COR-L47 (cell line): ENCODE data around the gene CCDC137.
A peak's percentile ranks its signal among the peaks of the same experiment; 100 is the strongest.

Experiments
- DNase-seq: peaks from one replicate; lab custom pipeline; 2025; lab: John Stamatoyannopoulos, UW

The CCDC137 gene

GRCh38 chr17:81683208-81683583, 16.7 kb downstream of the CCDC137 start:
- DNase-seq = no peak

GRCh38 chr17:81683584-81684441, 17.3 kb downstream of the CCDC137 start, which contains the start of the genes ARL16 and HGS:
ARL16 (minus strand) TSS chr17:81683797; CDS start chr17:81683753, 44 bp downstream.
HGS (plus strand) TSS chr17:81684011; CDS start chr17:81684067, 56 bp downstream.
- DNase-seq = peak; percentile 99

DNA sequence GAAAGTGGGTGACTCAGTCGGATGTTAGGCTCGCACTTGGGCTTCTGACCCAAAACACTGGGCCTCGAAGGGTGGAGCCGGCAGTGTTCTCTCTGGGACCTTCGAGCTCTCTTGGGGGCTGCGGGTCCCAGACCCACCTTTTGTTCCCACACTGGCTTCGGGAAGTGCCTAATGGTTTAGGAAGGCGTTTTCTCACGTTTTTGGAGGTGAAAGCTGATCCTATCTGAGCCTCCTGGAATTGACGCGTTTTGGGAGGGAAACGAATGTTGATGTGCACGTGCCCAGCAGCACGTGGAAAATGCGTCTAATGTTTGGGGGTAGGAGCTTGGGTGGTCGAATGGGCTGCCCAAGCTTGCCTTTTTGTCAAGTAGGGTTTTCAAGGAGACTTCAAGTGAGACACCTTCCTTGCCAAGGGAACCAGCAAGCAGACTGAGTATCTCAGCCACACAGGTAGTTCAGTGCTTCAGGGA, 17.9 kb downstream of the CCDC137 start:
- DNase-seq = no peak

- no peak for DNase-seq
Measured at GRCh38 chr17:81685108-81685507, 18.6 kb downstream of the CCDC137 start.

- DNase-seq = no peak
Measured at GRCh38 chr17:81686614-81687013, 20.1 kb downstream of the CCDC137 start.

GRCh38 chr17:81687770-81688541, 21.4 kb downstream of the CCDC137 start:
- DNase-seq = no peak

GRCh38 chr17:81688616-81689015, 22.1 kb downstream of the CCDC137 start:
- DNase-seq = no peak

DNA sequence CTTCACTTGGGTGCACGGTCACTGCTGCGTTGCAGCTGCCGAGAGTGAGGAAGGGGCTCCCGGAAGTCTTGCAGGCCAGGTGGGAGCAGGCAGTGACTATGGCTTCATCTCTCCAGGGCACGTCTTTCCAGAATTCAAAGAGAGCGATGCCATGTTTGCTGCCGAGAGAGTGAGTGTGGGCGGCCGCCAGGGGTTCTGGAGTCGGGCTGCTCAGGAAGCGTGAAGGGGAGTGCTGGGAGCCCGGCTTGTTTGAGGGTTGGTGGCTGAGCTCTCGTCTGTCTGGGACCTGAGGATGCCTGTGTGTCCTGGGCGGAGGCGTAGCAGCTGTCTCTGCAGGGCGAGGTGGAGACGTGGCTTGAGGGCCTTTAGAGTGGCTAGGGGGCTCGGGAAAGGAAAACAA, 23.5 kb downstream of the CCDC137 start:
- no peak for DNase-seq

GRCh38 chr17:81690549-81690948, 24.0 kb downstream of the CCDC137 start:
- no peak for DNase-seq

DNA sequence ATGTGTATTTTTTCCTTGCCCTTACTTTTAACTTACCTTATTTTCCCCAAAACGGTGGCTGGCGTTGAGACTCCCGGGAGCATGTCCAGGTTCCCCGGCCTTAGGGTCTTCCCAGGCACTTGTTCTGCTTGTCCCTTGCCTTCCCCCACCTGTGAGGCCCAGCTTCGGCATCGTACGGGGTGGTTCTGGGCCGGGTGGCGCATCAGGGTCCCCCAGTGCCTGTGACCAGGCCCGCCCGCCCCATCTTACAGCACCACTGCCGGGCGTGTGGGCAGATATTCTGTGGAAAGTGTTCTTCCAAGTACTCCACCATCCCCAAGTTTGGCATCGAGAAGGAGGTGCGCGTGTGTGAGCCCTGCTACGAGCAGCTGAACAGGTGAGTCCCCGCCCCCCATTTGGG, 24.7 kb downstream of the CCDC137 start:
- no peak for DNase-seq

GRCh38 chr17:81691608-81692007, 25.1 kb downstream of the CCDC137 start:
- no peak for DNase-seq

- no peak for DNase-seq
Measured at GRCh38 chr17:81693509-81694210, 27.1 kb downstream of the CCDC137 start.

- DNase-seq = no peak
Measured at GRCh38 chr17:81694810-81695209, 28.3 kb downstream of the CCDC137 start.

DNA sequence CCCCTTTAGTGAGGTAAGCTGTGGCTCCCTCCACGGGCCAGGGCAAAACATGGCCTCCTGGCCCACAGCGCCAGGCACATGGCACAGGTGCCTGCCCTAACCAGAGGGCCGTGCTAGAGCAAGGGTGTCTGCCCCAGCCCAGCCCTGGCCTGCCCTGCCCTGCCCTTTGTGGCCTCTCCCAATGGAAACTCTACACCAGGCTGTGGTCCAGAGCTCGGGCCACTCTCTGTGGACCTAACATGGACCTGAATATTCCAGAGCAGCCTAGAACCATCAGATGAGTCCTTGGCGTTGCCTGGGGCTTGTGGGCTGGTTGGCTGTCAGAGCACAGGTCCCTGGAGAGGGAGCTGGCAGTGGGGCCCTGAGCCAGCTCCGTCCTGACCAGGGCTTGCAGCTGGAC, 28.7 kb downstream of the CCDC137 start:
- no peak for DNase-seq

DNA sequence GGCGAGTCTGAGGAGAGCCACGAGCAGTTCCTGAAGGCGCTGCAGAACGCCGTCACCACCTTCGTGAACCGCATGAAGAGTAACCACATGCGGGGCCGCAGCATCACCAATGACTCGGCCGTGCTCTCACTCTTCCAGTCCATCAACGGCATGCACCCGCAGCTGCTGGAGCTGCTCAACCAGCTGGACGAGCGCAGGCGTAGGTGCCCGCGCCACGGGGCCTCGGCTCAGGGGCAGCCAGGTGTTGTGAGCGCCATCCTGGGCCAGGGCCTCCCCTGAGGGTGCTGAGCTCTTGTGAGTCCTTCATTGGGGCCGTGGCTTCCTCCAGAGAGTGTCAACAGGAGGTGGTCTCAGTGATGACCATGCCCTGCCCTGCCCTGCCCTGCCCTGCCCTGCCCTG, 29.3 kb downstream of the CCDC137 start:
- no peak for DNase-seq

- no peak for DNase-seq
Measured at GRCh38 chr17:81696218-81696941, 29.8 kb downstream of the CCDC137 start.

DNA sequence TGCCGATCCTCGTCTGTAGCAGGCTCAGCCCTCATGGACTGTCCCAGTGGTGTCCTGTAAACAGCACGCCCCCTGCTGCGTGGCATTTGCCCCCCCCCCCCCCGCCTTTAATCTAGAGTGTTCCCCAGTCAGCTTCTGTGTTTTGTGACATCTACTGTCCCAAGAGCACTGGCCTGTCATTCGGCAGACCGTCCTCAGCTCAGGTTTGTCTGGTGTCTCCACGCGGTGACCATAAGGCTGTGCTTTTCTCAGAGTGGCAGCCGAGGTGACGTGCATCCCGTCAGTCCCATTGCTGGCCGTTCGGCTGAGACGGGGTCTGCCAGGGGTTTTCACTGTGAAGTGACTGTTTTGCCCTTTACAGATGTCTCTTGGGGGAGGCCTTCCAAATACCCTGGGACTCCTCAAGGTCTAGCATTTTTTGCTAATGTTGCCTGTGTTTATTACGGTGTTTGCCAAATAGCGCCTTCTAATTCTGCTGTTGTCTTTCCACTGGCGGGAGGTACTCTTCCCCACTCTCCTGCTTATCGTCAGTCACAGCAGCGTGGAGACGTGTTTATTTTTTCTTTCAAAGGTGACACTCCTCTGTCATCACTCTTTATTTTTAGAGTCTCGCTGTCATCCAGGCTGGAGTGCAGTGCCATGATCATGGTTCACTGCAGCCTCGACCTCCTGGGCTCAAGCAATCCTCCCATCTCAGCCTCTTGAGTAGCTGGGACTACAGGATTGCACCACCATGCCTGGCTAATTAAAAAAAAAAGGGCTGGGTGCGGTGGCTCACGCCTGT, 30.9 kb downstream of the CCDC137 start:
- no peak for DNase-seq

DNA sequence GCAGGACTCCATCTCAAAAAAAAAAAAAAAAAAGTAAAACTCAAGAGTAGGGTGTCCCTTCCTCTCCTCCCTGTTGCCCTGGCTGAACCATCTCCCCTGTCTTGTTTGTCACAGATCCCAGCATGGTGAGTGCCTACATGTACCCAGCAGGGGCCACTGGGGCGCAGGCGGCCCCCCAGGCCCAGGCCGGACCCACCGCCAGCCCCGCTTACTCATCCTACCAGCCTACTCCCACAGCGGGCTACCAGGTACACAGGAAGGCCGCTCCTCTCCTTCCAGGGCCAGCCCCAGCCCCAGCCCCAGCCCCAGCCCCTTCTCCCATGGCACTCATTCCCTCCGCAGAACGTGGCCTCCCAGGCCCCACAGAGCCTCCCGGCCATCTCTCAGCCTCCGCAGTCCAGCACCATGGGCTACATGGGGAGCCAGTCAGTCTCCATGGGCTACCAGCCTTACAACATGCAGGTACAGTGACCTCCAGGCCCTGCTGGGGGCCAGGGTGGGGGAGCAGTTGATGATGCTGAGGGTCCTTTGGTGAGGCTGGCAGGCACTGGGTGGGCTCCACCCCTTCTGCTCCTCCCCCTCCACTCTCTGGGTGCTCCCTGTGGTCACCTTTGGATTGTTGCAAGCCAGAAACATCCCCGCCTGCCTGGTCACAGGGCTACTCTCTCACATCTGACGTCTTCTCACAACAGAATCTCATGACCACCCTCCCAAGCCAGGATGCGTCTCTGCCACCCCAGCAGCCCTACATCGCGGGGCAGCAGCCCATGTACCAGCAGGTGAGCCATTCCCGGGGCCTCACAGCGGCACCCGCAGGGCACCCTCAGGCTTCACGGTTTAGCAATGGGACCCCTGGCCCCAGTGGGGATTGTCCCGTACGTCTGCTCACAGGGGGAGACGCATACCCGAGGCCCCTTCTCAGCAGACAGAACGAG, 34.1 kb downstream of the CCDC137 start:
- DNase-seq = no peak

- no peak for DNase-seq
Measured at GRCh38 chr17:81701288-81702071, 34.9 kb downstream of the CCDC137 start.
